Thoracic aorta (tissue), 2 donors: ENCODE measurements around the gene SIK2. TPM values are rescaled to one million over a fixed set of nuclear protein-coding genes. Genes with fewer than 3 reads are reported as not detected.
A peak's percentile ranks its signal among the peaks of the same experiment; 100 is the strongest.

Source experiments
- ATAC-seq: fragments of 150-250 bp; one replicate; pipeline ENCODE4 v1.8.0; 2017; ENCODE audit warnings: low read depth; ENCODE audit not compliant: insufficient number of reproducible peaks, low FRiP score
- DNase-seq: peaks from one replicate; pipeline ENCODE4 v3.0.0-alpha.2; 2020; ENCODE audit warnings: low spot score
- H3K27ac ChIP-seq, 2 donors: fragments of 200-600 bp; sonication (generic); 1 replicate in 1 of 2; 2 replicates in 1 of 2; pipeline ENCODE4 v1.5.1; 2016; ENCODE audit warnings: mild to moderate bottlenecking in 2 of 2, moderate library complexity in 2 of 2
- H3K27me3 ChIP-seq: fragments of 200-600 bp; sonication (generic); replicated peaks from 2 replicates; pipeline ENCODE4 v1.6.0; 2016; ENCODE audit warnings: mild to moderate bottlenecking; ENCODE audit not compliant: insufficient read depth
- H3K36me3 ChIP-seq: fragments of 200-600 bp; sonication (generic); one replicate; pipeline ENCODE4 v1.5.1; 2016
- H3K4me1 ChIP-seq, 2 donors: fragments of 200-600 bp; sonication (generic); 1 replicate in 1 of 2; 2 replicates in 1 of 2; pipeline versions ENCODE4 v1.5.1 to v1.6.0; 2016; ENCODE audit warnings: low read depth in 2 of 2, mild to moderate bottlenecking in 1 of 2; ENCODE audit not compliant: control insufficient read depth in 1 of 2
- H3K4me3 ChIP-seq: fragments of 200-600 bp; sonication (generic); 2 replicates; pipeline ENCODE4 v1.5.1; 2016; ENCODE audit warnings: mild to moderate bottlenecking
- H3K9me3 ChIP-seq: fragments of 200-600 bp; sonication (generic); 2 replicates; pipeline ENCODE4 v1.5.1; 2016
- total RNA-seq, 2 donors: library from RNA; depleted of rRNA; stranded (reverse); fragments of >200 nt; gene quantifications; one replicate each; pipeline versions ENCODE4 v1.1.0 to v1.2.3, GENCODE V29; 2016
- TF ChIP-seq, protein P1 (sequence below): fragments of 200-600 bp; sonication (generic); IDR thresholded peaks from one replicate; pipeline ENCODE4 v1.5.1; 2019; ENCODE audit warnings: antibody characterized with exemption

Gene SIK2
- total RNA-seq, 2 donors from 2014 or later = 9.9 to 15.0 TPM

DNA sequence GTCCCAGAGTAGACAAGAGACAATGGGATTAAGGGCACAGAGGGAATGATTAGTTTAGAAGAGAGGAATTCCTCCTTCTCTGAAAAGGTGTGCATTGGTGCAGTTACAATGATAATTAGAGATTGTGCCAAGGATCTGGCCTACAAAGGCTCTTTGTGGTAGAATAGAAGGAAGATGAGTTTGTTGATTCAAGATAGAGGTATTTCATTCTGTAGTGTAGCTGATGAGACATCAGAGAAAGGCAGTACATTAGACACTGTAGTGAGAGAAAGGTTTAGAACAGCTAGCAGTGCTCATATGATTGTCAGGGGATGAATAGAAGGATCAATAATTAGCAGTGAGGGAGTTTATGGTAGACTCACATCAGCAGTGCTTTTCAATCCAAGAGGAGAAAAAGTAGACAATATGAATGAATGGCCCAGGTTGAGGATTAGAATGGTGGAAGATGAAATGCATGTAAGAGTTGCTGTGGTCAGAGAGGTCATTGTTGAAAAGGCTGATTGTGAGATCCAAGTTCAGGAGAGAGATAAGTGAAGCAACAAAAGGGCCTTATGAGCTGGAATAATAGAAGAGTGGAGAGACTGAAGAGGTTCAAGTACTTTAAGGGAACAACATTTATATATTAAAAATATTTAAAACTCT is 28.9 kb downstream of the SIK2 start:
- Histone ChIP-seq H3K4me3 (no peak overlapping the region), H3K27me3 (no peaks in the 10 kb centered on the region), H3K27ac (no peak overlapping the region), H3K9me3 (no peaks in the 10 kb centered on the region), H3K4me1 (peaks cover 0 to 8% of the 10 kb centered on the region in 2 donors), H3K36me3 (no peaks in the 10 kb centered on the region)
- DNase-seq (no peak), ATAC-seq (no peak)
- TF ChIP-seq, protein P1, sequence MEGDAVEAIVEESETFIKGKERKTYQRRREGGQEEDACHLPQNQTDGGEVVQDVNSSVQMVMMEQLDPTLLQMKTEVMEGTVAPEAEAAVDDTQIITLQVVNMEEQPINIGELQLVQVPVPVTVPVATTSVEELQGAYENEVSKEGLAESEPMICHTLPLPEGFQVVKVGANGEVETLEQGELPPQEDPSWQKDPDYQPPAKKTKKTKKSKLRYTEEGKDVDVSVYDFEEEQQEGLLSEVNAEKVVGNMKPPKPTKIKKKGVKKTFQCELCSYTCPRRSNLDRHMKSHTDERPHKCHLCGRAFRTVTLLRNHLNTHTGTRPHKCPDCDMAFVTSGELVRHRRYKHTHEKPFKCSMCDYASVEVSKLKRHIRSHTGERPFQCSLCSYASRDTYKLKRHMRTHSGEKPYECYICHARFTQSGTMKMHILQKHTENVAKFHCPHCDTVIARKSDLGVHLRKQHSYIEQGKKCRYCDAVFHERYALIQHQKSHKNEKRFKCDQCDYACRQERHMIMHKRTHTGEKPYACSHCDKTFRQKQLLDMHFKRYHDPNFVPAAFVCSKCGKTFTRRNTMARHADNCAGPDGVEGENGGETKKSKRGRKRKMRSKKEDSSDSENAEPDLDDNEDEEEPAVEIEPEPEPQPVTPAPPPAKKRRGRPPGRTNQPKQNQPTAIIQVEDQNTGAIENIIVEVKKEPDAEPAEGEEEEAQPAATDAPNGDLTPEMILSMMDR = no peak

DNA sequence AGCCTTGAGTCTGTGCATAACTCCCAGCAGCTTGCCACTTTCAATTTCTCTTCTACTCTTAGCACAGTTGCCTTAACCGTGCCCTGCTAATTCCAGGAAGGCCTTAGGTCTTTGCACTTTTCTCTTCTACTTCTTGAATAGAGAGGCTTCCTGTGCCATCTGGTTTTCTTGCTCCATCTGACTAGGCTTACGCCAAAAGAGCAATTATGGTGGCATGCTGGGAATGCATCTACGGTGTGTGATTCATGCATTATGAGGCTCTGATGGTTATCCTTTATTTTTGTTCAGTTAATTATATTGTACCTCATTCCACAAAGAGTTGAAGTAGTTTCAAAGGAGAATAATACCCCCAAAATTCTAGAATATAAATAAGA is 29.4 kb downstream of the SIK2 start:
- TF ChIP-seq, protein P1 = no peak
- Histone ChIP-seq H3K4me3 (no peak overlapping the region), H3K36me3 (no peaks in the 10 kb centered on the region), H3K27ac (no peak overlapping the region), H3K4me1 (peaks cover 0 to 13% of the 10 kb centered on the region in 2 donors), H3K27me3 (no peaks in the 10 kb centered on the region), H3K9me3 (no peaks in the 10 kb centered on the region)
- DNase-seq (no peak), ATAC-seq (peak; percentile 37)

GRCh38 chr11:111632516-111633220 is 30.4 kb downstream of the SIK2 start:
- no peaks in the 10 kb centered on the region for H3K27me3 ChIP-seq
- ATAC-seq (no peak), DNase-seq (no peak)
- no peak overlapping the region for H3K4me3 ChIP-seq
- TF ChIP-seq, protein P1 = no peak
- H3K4me1 ChIP-seq = peaks cover 0 to 22% of the 10 kb centered on the region in 2 donors
- H3K36me3 ChIP-seq = no peaks in the 10 kb centered on the region
- H3K27ac ChIP-seq = no peak overlapping the region
- no peaks in the 10 kb centered on the region for H3K9me3 ChIP-seq

GRCh38 chr11:111633248-111633647 is 31.0 kb downstream of the SIK2 start:
- Histone ChIP-seq H3K27ac (no peak overlapping the region), H3K4me1 (peaks cover 0 to 22% of the 10 kb centered on the region in 2 donors)

GRCh38 chr11:111633756-111634362 is 31.6 kb downstream of the SIK2 start:
- Histone ChIP-seq H3K36me3 (no peaks in the 10 kb centered on the region), H3K4me1 (peaks cover 0 to 22% of the 10 kb centered on the region in 2 donors), H3K9me3 (no peaks in the 10 kb centered on the region), H3K27ac (peak overlapping the region in 1 of 2 donors; percentile 11), H3K4me3 (no peak overlapping the region), H3K27me3 (no peaks in the 10 kb centered on the region)
- TF ChIP-seq, protein P1 = no peak
- ATAC-seq (no peak), DNase-seq (no peak)

More at GRCh38 chr11:111633248-111633647, 31.0 kb downstream of the SIK2 start:
- H3K4me3 ChIP-seq = no peak overlapping the region
- ATAC-seq = no peak
- no peak for DNase-seq
- H3K27me3 ChIP-seq = no peaks in the 10 kb centered on the region
- H3K9me3 ChIP-seq = no peaks in the 10 kb centered on the region
- TF ChIP-seq, protein P1 = no peak
- no peaks in the 10 kb centered on the region for H3K36me3 ChIP-seq
